Dedifferentiated amniotic fluid mesenchymal stem cell (primary cell): Measurements from ENCODE around the gene GPR17.

Experiments
- DNase-seq: peaks from one replicate; pipeline ENCODE4 v3.0.0-alpha.2; 2016; ENCODE audit errors: extremely low spot score

GPR17 gene

DNA sequence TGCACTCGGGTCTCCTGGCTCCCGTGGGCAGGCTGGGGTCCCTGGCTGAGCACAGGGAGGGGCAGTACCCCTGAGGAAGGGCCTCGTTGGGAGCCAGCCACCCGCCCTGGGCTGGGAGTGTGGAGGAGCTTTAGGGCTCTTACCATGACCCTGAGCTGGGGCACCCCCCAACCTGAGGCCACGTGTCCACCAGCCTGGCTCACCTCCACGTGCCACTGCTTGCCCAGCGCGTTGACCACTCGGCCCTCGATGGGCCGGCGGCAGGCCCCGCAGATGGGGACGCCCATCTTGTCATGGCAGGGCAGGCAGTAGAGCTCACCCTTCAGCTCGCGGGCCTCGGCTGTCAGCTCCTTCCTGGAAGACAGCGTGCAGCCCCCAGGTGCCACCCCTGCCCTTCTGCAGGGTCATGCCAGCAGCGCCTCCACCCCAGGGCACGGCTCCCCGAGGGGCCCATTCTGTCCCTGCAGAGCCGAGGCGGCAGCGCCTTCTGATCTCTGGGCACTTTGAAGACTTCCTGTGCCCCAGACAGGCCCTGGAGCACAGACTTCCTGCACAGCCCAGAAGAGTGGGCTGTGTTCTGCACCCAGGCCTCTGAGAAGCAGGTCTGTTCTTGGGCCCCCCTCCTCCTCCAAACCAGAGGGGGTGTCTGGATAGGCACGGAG, 4.0 kb upstream of the GPR17 start:
- no peak for DNase-seq

GRCh38 chr2:127642706-127643438, 3.1 kb upstream of the GPR17 start:
- DNase-seq, result no peak

GRCh38 chr2:127643439-127644065, 2.4 kb upstream of the GPR17 start:
- no peak for DNase-seq

- DNase-seq, result no peak
Observed at GRCh38 chr2:127644066-127645025, 1.6 kb upstream of the GPR17 start.

DNA sequence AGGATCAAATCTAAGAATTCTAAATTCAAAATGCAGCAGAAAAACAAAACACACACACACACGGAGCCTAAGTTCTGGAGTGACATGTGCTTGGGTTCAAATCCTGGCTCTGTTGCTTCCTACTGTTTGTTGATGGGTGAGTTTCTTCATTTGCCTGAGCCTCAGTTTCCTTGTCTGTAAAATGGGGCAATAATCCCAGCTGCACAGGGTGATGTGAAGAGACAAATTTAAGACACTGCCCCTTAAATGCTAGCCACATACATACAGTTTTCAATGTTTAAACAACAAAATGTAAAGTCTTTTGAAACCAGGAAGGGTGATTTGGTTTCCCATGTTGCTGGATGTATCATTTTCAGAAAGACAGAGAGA, 943 bp upstream of the GPR17 start:
- DNase-seq, result no peak

DNA sequence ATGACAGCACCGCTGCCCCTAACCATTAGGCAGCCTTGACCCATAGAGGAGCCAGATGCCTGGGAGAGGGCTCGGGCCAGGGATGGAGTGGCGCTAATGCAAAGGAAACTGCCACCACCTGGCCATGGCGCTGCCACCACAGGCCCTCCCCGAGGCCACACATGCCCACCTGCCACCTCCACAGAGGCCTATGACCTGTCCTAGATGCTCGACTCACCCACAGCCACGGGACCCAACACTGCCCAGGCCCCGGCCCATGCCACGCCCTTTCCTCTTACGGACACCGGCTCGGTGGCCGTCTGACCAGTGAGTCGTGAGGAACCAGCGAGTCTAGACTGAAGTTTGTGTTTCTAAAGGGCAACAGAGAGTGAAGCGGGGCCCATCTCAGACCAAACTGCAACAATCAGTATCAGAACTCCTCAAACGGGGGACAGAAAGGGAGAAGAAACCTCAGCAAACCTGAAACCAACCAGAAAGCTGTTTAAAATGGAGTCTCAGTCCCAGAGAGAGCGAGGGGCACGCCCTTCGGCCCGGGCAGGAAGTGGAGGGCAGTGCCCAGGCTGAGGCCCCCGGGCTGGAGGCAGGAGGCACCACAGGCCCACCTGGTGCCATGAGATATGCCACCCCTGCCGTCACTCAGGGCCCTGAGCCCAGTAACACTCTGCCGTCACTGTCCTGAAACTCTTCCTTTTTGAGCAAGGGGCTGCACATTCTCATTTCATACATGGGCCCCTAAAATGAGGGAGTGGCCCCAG, 711 bp downstream of the GPR17 start:
- no peak for DNase-seq

DNA sequence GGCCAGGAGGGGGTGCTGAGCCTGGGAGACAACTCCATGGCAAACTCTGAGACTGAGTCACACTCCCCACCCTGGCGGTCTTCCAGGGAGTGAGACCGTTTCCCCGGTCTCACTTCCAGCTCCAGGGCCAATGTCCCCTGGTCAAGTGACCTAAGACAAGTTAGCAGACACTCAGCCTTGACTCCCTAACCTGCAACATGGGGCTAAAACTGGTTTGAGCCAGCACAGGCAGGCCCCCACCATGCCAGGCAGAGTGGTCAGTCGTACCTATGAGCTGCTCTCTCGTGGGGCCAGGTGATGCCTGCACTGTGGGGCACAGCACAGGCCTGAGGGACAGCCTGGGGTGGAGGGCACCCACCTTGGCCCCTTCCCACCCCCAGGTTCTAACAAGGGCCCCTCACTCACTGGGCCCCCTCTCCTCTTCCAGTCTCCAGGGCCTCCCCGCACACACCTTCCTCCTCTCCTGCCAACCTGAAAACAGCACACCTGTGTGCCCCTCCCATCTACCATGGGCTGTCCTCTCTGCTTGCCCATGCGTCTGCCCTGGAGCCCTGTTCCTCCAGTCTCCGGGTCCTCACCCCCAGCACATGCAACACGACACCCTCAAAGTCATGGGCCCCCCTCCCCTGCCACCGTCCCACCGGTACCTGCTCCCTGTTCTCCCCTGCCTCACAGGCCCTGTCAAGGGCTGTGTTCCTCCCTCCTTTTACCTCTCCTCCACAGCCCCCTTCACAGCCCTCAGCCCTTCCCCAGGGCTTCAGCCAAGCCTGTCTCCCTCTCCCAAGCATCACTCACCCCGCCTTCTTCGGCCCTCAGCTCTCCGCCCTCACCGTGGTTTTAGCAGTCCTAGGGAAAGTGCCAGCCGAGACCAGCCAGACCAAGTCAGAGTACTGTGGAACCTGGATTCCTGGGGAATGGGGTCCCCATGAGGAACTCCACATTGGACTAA, 1.6 kb downstream of the GPR17 start:
- no peak for DNase-seq

- no peak for DNase-seq
Observed at GRCh38 chr2:127648321-127648720, 2.4 kb downstream of the GPR17 start.

DNA sequence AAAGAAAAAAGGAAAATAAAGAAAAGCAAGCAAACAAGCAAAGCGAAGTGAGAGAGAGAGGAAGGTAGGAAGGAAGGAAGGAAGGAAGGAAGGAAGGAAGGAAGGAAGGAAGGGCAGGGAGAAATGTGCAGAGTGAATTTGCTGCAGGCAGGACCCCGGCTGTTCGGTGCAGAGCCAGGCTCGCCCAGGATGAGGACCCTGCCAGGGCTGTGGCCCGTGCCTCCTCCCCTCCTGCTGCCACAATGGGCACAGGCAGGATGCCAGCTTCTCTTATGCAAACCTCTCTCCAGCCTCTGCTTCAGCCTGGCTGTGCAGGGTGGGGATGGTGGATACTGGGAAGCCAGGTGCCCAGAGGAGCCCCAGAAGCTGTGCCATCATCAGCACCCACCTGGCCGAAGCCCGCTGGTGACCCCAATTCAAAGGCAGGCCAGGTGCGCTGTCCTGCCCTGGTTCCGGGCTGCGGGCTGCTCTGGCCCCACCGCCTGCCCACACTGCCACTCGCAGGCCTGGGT, 3.2 kb downstream of the GPR17 start:
- DNase-seq, result no peak

DNA sequence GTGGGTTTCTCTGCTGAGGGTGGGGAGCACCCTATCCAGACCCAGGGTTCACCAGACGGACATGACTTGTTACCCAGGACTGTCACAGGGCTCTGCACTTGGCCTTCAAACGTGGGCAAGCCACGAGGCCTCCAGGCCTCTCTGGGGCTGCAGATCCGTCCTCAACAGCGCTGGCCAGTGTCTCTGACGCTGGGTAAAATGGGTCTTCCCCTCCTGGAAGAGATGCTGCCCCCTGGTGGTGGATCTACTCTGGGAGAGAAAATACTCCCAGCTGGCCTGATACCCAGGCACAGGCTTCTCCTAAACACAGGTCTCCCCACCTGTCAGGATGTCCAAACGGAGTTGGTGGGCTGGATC, 3.7 kb downstream of the GPR17 start:
- DNase-seq, result peak; percentile 78

DNA sequence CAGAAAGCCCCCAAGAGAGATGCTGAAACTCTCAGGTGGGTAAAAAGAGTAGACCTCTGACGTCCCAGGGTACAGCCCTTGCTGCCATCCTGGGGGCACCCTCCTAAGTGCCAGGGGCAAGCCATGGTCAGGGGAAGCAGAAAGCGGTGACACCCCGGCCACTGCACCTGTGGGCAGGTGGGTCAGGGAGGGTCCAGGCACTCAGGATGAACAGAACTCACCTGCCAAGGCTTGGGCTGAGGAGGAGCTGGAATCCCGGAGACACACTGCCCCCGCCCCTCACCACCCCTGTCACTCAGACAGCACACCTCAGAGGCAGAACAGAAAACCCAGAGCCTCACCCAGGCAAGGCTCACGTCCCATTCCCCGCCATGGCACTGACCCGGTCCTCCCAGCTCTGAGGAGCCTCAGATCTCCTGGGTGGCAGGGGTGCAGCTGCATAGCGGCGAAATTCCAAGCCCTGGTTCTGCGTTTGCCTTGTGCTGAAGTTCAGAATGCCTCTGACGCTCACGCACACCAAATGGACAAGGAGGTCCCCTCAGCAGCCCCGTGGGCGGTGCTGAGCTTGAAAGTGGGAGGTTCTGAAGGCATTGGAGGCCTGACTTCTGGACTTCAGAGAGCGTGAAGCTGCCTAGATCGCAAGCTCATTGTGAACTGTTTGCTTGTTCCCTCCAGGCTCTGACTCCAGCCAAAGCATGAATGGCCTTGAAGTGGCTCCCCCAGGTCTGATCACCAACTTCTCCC, 4.3 kb downstream of the GPR17 start:
- no peak for DNase-seq

DNA sequence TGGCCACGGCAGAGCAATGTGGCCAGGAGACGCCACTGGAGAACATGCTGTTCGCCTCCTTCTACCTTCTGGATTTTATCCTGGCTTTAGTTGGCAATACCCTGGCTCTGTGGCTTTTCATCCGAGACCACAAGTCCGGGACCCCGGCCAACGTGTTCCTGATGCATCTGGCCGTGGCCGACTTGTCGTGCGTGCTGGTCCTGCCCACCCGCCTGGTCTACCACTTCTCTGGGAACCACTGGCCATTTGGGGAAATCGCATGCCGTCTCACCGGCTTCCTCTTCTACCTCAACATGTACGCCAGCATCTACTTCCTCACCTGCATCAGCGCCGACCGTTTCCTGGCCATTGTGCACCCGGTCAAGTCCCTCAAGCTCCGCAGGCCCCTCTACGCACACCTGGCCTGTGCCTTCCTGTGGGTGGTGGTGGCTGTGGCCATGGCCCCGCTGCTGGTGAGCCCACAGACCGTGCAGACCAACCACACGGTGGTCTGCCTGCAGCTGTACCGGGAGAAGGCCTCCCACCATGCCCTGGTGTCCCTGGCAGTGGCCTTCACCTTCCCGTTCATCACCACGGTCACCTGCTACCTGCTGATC, 4.9 kb downstream of the GPR17 start:
- DNase-seq, result no peak

GRCh38 chr2:127651381-127651809, 5.4 kb downstream of the GPR17 start:
- DNase-seq, result no peak

GRCh38 chr2:127651971-127652550, 6.1 kb downstream of the GPR17 start:
- no peak for DNase-seq

DNA sequence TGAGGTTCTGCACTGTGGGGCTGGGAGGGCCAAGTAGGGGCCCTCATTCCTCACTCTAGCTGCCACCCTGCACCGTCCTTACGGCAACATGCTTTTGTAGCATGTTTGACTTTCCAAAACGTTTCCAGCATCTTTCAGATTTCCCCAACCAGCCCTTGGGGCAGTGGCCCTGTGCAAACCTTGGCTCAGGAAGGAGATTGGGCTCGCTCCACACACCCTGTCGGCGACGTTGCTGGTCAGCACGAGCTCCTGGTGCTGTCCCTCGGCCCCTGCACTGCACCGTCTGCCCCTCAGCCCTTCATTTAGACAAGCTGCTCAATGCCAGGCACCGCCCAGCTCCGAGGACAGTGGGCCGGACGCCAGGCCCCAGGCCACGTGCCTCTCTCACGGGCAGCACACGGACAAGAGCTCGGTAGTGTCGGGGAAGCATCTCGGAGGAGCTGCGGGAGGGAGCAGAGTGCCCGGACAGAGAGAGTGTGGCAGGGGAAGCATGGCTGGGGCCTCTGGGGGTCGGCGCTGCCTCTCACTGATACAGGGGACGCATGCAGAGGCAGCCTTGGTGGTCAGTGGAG, 6.9 kb downstream of the GPR17 start:
- no peak for DNase-seq

DNA sequence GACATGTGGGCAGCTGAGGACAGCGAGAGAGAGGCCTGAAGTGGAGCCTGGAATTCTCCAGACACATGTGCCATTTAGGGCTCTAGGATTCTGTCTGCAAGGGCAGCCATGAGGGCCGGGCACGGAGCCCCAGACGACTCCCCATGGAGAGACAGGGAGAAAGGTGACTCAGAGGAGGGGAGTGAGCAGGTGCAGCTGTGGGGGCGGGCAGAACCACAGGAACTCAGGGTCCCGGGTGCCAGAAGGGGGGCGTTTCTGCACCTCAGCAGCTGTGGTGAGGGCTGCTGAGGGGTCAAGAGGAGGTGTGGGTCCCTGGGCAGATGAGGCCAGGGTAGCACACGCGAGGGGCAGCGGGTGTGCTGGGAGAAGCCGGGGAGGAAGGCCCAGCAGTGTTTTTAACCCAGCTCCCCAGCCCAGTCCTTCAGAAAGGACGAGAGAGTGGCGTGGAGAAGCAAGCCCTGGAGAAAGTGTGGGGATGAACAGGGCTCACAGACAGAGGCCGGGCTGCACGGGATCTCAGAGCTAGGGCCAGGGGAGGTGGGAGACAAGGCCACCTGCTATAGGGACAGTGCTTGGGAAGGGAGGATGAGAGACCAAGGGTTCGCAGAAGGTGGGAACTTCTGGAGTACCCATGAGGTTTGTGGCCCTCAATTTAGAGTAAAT, 7.6 kb downstream of the GPR17 start:
- DNase-seq, result no peak

GRCh38 chr2:127654084-127654837, 8.3 kb downstream of the GPR17 start:
- DNase-seq, result no peak
